Loucy (cell line): ENCODE measurements around the gene FCAMR.

Experiments
- H2AFZ ChIP-seq: fragments of 200-600 bp; sonication (generic); 2 replicates; pipeline ENCODE4 v1.6.0; 2016; ENCODE audit warnings: antibody characterized with exemption, mild to moderate bottlenecking, low read length, moderate library complexity
- H3F3A ChIP-seq: fragments of 200-600 bp; 2 replicates; pipeline ENCODE4 v1.6.0; 2016; ENCODE audit warnings: antibody characterized with exemption, low read depth, mild to moderate bottlenecking
- H3K27me3 ChIP-seq: fragments of 200-600 bp; sonication (generic); 2 replicates; pipeline ENCODE4 v1.6.1; 2014; ENCODE audit warnings: low read length, mild to moderate bottlenecking; ENCODE audit not compliant: insufficient read depth, poor library complexity, severe bottlenecking
- H3K36me3 ChIP-seq: fragments of 200-600 bp; sonication (generic); 2 replicates; pipeline ENCODE4 v1.6.1; 2016; ENCODE audit warnings: low read length; ENCODE audit not compliant: insufficient read depth
- H3K4me1 ChIP-seq: fragments of 200-600 bp; sonication (generic); 2 replicates; pipeline ENCODE4 v1.5.1; 2014; ENCODE audit warnings: low read length, mild to moderate bottlenecking; ENCODE audit not compliant: insufficient read depth, poor library complexity, severe bottlenecking
- H3K4me2 ChIP-seq: fragments of 200-600 bp; sonication (generic); 2 replicates; pipeline ENCODE4 v1.6.0; 2014; ENCODE audit warnings: antibody characterized with exemption, low read length, low read depth, mild to moderate bottlenecking; ENCODE audit not compliant: poor library complexity, severe bottlenecking
- H3K4me3 ChIP-seq: fragments of 200-600 bp; sonication (generic); 2 replicates; pipeline ENCODE4 v1.5.1; 2014; ENCODE audit warnings: low read length, mild to moderate bottlenecking, mixed read lengths; ENCODE audit not compliant: poor library complexity, severe bottlenecking
- H3K79me2 ChIP-seq: fragments of 200-600 bp; sonication (generic); 2 replicates; pipeline ENCODE4 v1.6.1; 2014; ENCODE audit warnings: low read length; ENCODE audit not compliant: insufficient read depth
- H3K9ac ChIP-seq: fragments of 200-600 bp; sonication (generic); 2 replicates; pipeline ENCODE4 v1.6.0; 2014; ENCODE audit warnings: mild to moderate bottlenecking, low read depth, low read length, moderate library complexity; ENCODE audit not compliant: poor library complexity, severe bottlenecking
- H3K9me2 ChIP-seq: fragments of 200-600 bp; sonication (generic); replicated peaks from 2 replicates; pipeline ENCODE4 v1.6.1; 2016; ENCODE audit warnings: low read depth, low read length, mixed read lengths
- H3K9me3 ChIP-seq: fragments of 200-600 bp; sonication (generic); 2 replicates; pipeline ENCODE4 v1.6.1; 2014; ENCODE audit warnings: mild to moderate bottlenecking, antibody characterized with exemption, low read length, low read depth; ENCODE audit not compliant: insufficient read depth
- H4K20me1 ChIP-seq: fragments of 200-600 bp; sonication (generic); 2 replicates; pipeline ENCODE4 v1.6.0; 2014; ENCODE audit warnings: antibody characterized with exemption, low read length, mild to moderate bottlenecking; ENCODE audit not compliant: insufficient read depth, poor library complexity, severe bottlenecking
- EZH2phosphoT487 ChIP-seq: fragments of 200-600 bp; IDR thresholded peaks from 2 replicates; pipeline ENCODE4 v1.6.1; 2018; ENCODE audit warnings: antibody characterized with exemption, mild to moderate bottlenecking, moderate library complexity, borderline replicate concordance
- TF ChIP-seq, protein P1 (sequence below): fragments of 200-600 bp; sonication (generic); conservative IDR thresholded peaks from 2 replicates; pipeline ENCODE4 v1.5.1; 2014; ENCODE audit warnings: mild to moderate bottlenecking, antibody characterized with exemption, low read length

The FCAMR gene

DNA sequence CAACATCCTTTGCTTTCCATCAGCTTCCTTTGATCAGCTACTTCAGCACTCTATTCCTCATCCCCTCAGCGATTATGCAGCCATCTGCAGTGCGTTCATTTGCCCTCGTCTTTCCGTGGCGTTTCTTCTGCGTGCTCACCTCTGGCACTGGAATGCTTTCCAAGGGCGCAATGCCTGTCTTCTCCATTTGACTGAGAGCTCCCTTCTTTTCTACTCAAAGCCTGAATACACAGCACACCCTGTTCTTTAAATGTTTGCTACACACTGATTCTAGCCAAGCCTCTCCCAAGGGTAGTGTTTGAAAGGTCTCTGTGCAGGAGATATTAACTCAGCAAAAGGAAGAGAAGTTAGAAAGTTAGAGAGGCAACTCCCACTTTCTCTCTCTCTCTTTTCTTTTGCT is 39.7 kb upstream of the FCAMR start:
- H3K9me2 ChIP-seq, result no peaks in the 10 kb centered on the region
- no peaks in the 10 kb centered on the region for H3F3A ChIP-seq
- H3K36me3 ChIP-seq, result no peaks in the 10 kb centered on the region
- peaks cover 21% of the 10 kb centered on the region for H3K27me3 ChIP-seq
- no peaks in the 10 kb centered on the region for H3K79me2 ChIP-seq
- no peaks in the 10 kb centered on the region for H4K20me1 ChIP-seq
- no peak overlapping the region for H3K9ac ChIP-seq
- H3K4me2 ChIP-seq, result no peak overlapping the region
- H2AFZ ChIP-seq, result no peak overlapping the region
- no peak for TF ChIP-seq EZH2phosphoT487
- TF ChIP-seq, protein P1, sequence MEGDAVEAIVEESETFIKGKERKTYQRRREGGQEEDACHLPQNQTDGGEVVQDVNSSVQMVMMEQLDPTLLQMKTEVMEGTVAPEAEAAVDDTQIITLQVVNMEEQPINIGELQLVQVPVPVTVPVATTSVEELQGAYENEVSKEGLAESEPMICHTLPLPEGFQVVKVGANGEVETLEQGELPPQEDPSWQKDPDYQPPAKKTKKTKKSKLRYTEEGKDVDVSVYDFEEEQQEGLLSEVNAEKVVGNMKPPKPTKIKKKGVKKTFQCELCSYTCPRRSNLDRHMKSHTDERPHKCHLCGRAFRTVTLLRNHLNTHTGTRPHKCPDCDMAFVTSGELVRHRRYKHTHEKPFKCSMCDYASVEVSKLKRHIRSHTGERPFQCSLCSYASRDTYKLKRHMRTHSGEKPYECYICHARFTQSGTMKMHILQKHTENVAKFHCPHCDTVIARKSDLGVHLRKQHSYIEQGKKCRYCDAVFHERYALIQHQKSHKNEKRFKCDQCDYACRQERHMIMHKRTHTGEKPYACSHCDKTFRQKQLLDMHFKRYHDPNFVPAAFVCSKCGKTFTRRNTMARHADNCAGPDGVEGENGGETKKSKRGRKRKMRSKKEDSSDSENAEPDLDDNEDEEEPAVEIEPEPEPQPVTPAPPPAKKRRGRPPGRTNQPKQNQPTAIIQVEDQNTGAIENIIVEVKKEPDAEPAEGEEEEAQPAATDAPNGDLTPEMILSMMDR, result no peak
- H3K9me3 ChIP-seq, result no peaks in the 10 kb centered on the region
- no peak overlapping the region for H3K4me3 ChIP-seq
- H3K4me1 ChIP-seq, result no peaks in the 10 kb centered on the region

DNA sequence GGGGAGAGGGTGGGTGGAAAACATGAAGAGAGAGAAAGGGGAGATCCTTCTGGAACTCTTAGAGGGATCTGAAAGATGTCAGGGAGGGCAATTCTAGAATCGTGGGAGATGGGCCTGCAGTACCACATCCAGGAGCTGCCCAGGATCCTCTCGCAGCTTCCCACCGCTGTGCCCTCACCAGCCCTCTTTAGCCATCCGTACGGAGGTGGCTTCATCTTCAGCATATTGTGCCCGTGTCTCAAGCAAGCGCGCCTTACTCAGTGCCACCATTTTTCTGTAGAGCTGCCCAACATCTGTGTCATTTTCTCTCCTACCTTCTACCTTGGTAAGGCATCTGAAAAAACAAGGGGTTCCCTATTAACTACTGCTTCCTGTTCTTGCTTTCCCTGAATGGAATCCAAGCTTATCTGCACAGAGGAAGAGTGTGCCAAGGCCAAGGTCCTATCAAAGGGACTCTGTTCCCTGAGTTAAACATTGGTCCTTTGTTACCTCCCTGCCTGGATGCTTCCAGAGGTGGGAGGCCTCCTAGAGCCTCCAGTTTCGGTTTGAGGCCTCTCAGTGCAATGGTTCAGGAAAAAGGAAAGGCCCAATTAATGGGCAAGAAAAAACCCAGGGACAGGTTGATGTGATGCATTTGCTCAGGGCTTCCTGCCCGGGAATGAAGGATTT is 39.1 kb upstream of the FCAMR start:
- H3K4me1 ChIP-seq, result no peaks in the 10 kb centered on the region
- no peak overlapping the region for H3K4me2 ChIP-seq

DNA sequence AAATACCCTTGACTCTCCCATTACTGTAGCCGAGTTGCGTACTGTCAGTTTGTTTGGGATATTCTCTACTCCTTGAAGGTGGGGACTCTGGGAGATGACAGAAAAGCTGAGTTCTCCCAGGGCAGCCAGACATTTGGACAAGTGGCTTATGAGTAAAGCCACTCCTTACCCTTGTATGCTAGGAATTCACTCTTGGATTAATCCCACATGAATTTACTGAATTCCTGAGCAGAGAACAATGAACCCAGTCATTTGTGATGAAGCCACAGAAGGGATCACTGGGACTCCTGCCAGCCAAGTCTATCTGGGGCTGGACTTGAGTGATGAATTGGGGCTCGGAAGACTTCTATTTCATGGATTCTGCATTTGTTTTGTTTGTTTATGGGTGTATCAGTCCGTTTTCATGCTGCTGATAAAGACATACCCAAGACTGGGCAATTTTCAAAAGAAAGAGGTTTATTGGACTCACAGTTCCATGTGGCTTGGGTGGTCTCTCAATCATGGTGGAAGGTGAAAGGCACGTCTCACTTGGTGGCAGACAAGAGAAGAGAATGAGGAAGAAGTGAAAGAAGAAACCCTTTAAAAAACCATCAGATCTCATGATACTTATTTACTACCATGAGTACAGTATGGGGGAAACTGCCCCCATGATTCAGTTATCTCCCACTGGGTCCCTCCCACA is 37.2 kb upstream of the FCAMR start:
- Histone ChIP-seq H3K9me3 (no peaks in the 10 kb centered on the region), H3K9me2 (no peaks in the 10 kb centered on the region), H3K4me1 (no peaks in the 10 kb centered on the region), H3K4me2 (no peak overlapping the region), H2AFZ (no peak overlapping the region), H4K20me1 (no peaks in the 10 kb centered on the region), H3K27me3 (peaks cover 8% of the 10 kb centered on the region), H3K4me3 (no peak overlapping the region), H3K79me2 (no peaks in the 10 kb centered on the region), H3F3A (no peaks in the 10 kb centered on the region), H3K36me3 (no peaks in the 10 kb centered on the region), H3K9ac (no peak overlapping the region)
- TF ChIP-seq, protein P1, result no peak
- no peak for TF ChIP-seq EZH2phosphoT487

More for the DNA sequence above, 39.1 kb upstream of the FCAMR start:
- no peak overlapping the region for H2AFZ ChIP-seq
- no peaks in the 10 kb centered on the region for H3F3A ChIP-seq
- no peaks in the 10 kb centered on the region for H3K9me2 ChIP-seq
- H3K79me2 ChIP-seq, result no peaks in the 10 kb centered on the region
- H4K20me1 ChIP-seq, result no peaks in the 10 kb centered on the region
- TF ChIP-seq EZH2phosphoT487, result no peak
- peaks cover 15% of the 10 kb centered on the region for H3K27me3 ChIP-seq
- no peak overlapping the region for H3K9ac ChIP-seq
- no peaks in the 10 kb centered on the region for H3K9me3 ChIP-seq
- no peak overlapping the region for H3K4me3 ChIP-seq
- H3K36me3 ChIP-seq, result no peaks in the 10 kb centered on the region
